Measurements from ENCODE around the gene FAM120B. TPM values are rescaled to one million over a fixed set of nuclear protein-coding genes. Genes with fewer than 3 reads are reported as not detected.

Gene FAM120B
- total and polyA plus RNA-seq, 3 experiments from 2014 or later, result 19.1 to 29.8 (median 20.9) TPM

DNA sequence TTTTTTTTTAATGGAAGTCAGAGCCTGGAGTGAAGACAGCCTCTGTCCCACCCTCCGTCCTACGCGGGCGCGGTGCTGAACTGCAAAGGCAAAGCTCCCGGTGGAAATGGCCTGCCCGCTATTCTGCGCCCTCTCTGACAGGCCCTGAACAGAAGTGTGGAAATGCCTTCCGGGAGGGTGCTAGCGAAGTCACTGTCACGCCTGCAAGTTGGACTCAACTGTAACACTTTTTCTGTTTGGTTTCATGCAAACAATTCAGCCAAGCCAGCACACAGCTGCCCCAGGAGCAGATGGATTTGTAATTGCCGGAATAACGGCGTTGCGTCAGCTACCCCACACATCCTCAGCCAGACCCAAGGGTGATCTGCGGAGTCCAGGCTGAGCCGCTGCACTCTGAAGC is 138.9 kb downstream of the FAM120B start:
- no peak for DNase-seq
- Mint-ChIP-seq H3K27ac (no peak overlapping the region), H3K4me3 (no peak overlapping the region), H3K4me1 (peaks cover 0 to 7% (median 1%) of the 10 kb centered on the region in 3 donors), H3K9me3 (no peaks in the 10 kb centered on the region), H3K27me3 (peaks cover 3 to 5% of the 10 kb centered on the region in 2 donors), H3K36me3 (no peaks in the 10 kb centered on the region)
- H3K27ac ChIP-seq (ENCODE audit: low read depth, low read length), result no peak overlapping the region
- no peaks in the 10 kb centered on the region for H3K27me3 ChIP-seq (ENCODE audit: insufficient read depth, low read length, poor library complexity, severe bottlenecking)
- H3K36me3 ChIP-seq (ENCODE audit: insufficient read depth, low read length), result no peaks in the 10 kb centered on the region
- no peaks in the 10 kb centered on the region for H3K4me1 ChIP-seq (ENCODE audit: insufficient read depth, low read length)
- ChIA-PET CTCF (no interaction called here), POLR2A (no interaction called here)
- no peaks in the 10 kb centered on the region for H3K9me3 ChIP-seq (ENCODE audit: low read length)
- H3K4me3 ChIP-seq (ENCODE audit: low read length), result no peak overlapping the region

- ChIA-PET POLR2A (no interaction called here), CTCF (no interaction called here)
- Mint-ChIP-seq H3K9me3 (no peaks in the 10 kb centered on the region), H3K36me3 (no peaks in the 10 kb centered on the region), H3K27ac (no peak overlapping the region), H3K4me3 (no peak overlapping the region), H3K4me1 (peaks cover 0 to 7% (median 1%) of the 10 kb centered on the region in 3 donors), H3K27me3 (peaks cover 3% of the 10 kb centered on the region in 2 donors)
- no peak overlapping the region for H3K4me3 ChIP-seq (ENCODE audit: low read length)
- H3K4me1 ChIP-seq (ENCODE audit: insufficient read depth, low read length), result no peaks in the 10 kb centered on the region
- H3K27me3 ChIP-seq (ENCODE audit: insufficient read depth, low read length, poor library complexity, severe bottlenecking), result no peaks in the 10 kb centered on the region
- no peaks in the 10 kb centered on the region for H3K36me3 ChIP-seq (ENCODE audit: insufficient read depth, low read length)
- no peak for DNase-seq
- no peaks in the 10 kb centered on the region for H3K9me3 ChIP-seq (ENCODE audit: low read length)
- no peak overlapping the region for H3K27ac ChIP-seq (ENCODE audit: low read depth, low read length)
These were observed 139.4 kb downstream of the FAM120B start for GRCh38 chr6:170445971-170446370.

DNA sequence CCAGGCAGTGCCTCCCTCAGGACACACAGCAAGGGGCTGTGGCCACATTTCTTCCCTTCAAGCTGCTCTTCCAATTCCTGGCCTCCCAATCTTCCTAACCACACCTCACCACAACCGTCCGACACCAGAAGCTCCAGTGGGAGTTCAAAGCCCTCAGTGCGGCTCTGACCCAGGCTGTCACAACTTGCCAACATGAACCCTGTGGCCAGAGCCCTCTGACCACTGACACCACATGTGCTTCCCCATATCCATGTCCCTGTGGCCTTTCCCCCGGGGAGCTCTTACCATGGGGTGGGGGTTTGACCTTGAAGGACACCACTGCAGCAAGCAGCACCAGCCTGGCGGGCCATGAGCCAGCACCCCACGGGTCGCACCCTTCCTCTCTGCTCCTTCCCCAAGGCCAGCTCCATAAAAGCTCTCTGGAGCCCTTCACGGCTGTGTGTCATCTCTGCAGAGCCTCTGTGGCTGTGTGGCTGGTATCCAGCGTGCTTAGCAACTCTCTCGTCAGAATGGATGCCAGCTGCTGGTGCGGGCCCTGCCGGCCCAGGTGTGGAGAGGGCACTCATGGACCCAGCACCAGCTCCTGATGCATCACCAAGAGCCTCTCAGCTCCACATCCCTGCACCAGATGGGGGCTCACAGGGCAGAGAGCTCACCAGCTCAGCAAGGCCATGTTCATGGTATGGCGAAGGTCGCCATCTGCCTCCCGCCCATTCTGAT is 140.4 kb downstream of the FAM120B start:
- no peaks in the 10 kb centered on the region for H3K9me3 ChIP-seq (ENCODE audit: low read length)
- Mint-ChIP-seq H3K27me3 (peaks cover 3% of the 10 kb centered on the region in 2 donors), H3K36me3 (no peaks in the 10 kb centered on the region), H3K9me3 (no peaks in the 10 kb centered on the region), H3K4me1 (peaks cover 0 to 7% (median 1%) of the 10 kb centered on the region in 3 donors), H3K27ac (peak overlapping the region in 1 of 8 donors; percentile 42), H3K4me3 (no peak overlapping the region)
- H3K4me1 ChIP-seq (ENCODE audit: insufficient read depth, low read length), result no peaks in the 10 kb centered on the region
- DNase-seq, result no peak
- H3K36me3 ChIP-seq (ENCODE audit: insufficient read depth, low read length), result no peaks in the 10 kb centered on the region
- ChIA-PET CTCF (no interaction called here), POLR2A (no interaction called here)
- H3K4me3 ChIP-seq (ENCODE audit: low read length), result no peak overlapping the region
- H3K27me3 ChIP-seq (ENCODE audit: insufficient read depth, low read length, poor library complexity, severe bottlenecking), result no peaks in the 10 kb centered on the region
- no peak overlapping the region for H3K27ac ChIP-seq (ENCODE audit: low read depth, low read length)

DNA sequence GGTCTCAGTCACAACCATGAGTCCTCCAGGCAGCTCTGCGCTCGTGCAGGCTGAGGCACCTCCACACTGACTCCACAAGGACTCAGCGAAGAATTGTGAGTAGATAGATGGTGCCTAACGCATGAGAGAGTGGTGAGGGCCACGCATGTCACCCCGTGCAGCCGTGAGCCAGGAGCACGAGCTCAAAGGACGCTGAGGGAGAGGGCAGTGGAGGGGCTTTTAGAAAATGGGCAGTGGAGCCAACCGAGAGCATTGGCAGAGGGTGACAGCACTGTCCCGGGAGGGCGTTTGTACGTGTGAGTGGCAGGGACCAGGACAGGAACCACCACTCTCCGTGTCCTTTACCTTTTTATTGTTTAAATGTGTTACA is 141.0 kb downstream of the FAM120B start:
- Histone ChIP-seq H3K36me3 (ENCODE audit: insufficient read depth, low read length) (no peaks in the 10 kb centered on the region), H3K4me3 (ENCODE audit: low read length) (no peak overlapping the region), H3K4me1 (ENCODE audit: insufficient read depth, low read length) (no peaks in the 10 kb centered on the region), H3K27ac (ENCODE audit: low read depth, low read length) (no peak overlapping the region), H3K27me3 (ENCODE audit: insufficient read depth, low read length, poor library complexity, severe bottlenecking) (no peaks in the 10 kb centered on the region), H3K9me3 (ENCODE audit: low read length) (no peaks in the 10 kb centered on the region)
- Mint-ChIP-seq H3K27ac (no peak overlapping the region), H3K4me3 (no peak overlapping the region), H3K27me3 (peaks cover 3% of the 10 kb centered on the region in 2 donors), H3K36me3 (no peaks in the 10 kb centered on the region), H3K9me3 (no peaks in the 10 kb centered on the region), H3K4me1 (peaks cover 0 to 7% (median 1%) of the 10 kb centered on the region in 3 donors)
- ChIA-PET POLR2A (no interaction called here), CTCF (no interaction called here)
- no peak for DNase-seq

GRCh38 chr6:170448317-170448716 is 141.8 kb downstream of the FAM120B start:
- H3K27ac ChIP-seq (ENCODE audit: low read depth, low read length), result no peak overlapping the region
- H3K4me1 Mint-ChIP-seq, result peaks cover 0 to 7% (median 1%) of the 10 kb centered on the region in 3 donors
- no peaks in the 10 kb centered on the region for H3K27me3 ChIP-seq (ENCODE audit: insufficient read depth, low read length, poor library complexity, severe bottlenecking)
- H3K36me3 Mint-ChIP-seq, result no peaks in the 10 kb centered on the region
- no peak overlapping the region for H3K4me3 ChIP-seq (ENCODE audit: low read length)
- H3K9me3 Mint-ChIP-seq, result no peaks in the 10 kb centered on the region
- no peaks in the 10 kb centered on the region for H3K4me1 ChIP-seq (ENCODE audit: insufficient read depth, low read length)
- no peak overlapping the region for H3K4me3 Mint-ChIP-seq
- H3K9me3 ChIP-seq (ENCODE audit: low read length), result no peaks in the 10 kb centered on the region
- ChIA-PET POLR2A (no interaction called here), CTCF (no interaction called here)
- no peak overlapping the region for H3K27ac Mint-ChIP-seq
- no peaks in the 10 kb centered on the region for H3K36me3 ChIP-seq (ENCODE audit: insufficient read depth, low read length)
- no peak for DNase-seq
- H3K27me3 Mint-ChIP-seq, result peaks cover 3% of the 10 kb centered on the region in 2 donors

DNA sequence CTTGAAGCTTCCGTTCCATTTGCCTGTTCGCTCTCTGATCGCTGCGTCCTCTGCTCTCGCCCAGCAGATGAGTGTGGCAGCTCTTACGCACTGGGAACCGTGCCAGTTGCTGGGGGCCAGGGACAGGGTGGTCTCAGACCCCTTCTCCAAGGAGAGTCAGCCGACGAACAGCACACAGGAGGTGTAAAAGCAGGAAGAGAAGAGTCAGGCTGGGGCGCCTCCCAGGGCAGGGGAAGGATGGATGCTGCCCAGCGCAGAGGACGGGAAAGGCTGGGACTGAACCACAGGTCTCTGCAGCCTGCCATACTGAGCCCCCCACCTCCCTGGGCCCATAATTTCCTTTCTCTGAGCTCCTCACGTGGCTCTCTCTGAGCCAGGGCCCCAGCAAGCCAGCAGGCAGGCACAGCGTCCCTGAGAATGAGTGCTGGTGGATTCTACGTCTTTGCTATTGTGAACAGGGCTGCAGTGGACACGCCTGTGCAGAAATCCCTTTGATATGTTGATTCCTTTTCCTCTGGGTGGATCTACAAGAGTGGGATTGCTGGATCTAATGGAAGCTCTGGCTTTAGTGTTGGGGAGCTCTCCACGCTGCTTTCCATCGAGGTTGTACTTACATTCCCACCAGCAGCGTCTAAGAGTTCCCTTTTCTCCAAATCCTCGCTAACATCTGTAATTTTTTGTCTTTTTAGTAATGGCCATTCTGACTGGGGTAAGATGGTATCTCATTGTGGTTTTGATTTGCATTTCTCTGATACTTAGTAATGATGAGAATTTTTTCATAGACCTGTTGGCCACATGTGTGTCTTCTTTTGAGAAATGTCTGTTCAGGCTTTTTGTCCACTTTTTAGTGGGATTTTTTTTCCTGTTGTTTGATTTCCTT is 142.4 kb downstream of the FAM120B start:
- DNase-seq, result no peak
- POLR2A ChIA-PET, result interaction anchor here (0.6 kb wide), 1 partner anchor 30 kb away, joined by 3 read pairs; no protein-coding TSS in a partner anchor

GRCh38 chr6:170449835-170450753 is 143.5 kb downstream of the FAM120B start:
- Mint-ChIP-seq H3K27ac (peak overlapping the region in 1 of 8 donors; percentile 84), H3K4me3 (no peak overlapping the region), H3K27me3 (peaks cover 3% of the 10 kb centered on the region in 2 donors), H3K9me3 (no peaks in the 10 kb centered on the region), H3K4me1 (peaks cover 4 to 9% (median 4%) of the 10 kb centered on the region in 3 donors), H3K36me3 (no peaks in the 10 kb centered on the region)
- Histone ChIP-seq H3K4me1 (ENCODE audit: insufficient read depth, low read length) (no peaks in the 10 kb centered on the region), H3K4me3 (ENCODE audit: low read length) (no peak overlapping the region), H3K9me3 (ENCODE audit: low read length) (no peaks in the 10 kb centered on the region), H3K27me3 (ENCODE audit: insufficient read depth, low read length, poor library complexity, severe bottlenecking) (no peaks in the 10 kb centered on the region), H3K36me3 (ENCODE audit: insufficient read depth, low read length) (no peaks in the 10 kb centered on the region), H3K27ac (ENCODE audit: low read depth, low read length) (no peak overlapping the region)
- no peak for DNase-seq
- POLR2A ChIA-PET, result no interaction called here
- CTCF ChIA-PET, result no interaction called here

More for the DNA sequence above, 142.4 kb downstream of the FAM120B start:
- Mint-ChIP-seq H3K27ac (peak overlapping the region in 1 of 8 donors; percentile 23), H3K4me3 (no peak overlapping the region), H3K36me3 (no peaks in the 10 kb centered on the region), H3K27me3 (peaks cover 3% of the 10 kb centered on the region in 2 donors), H3K9me3 (no peaks in the 10 kb centered on the region), H3K4me1 (peaks cover 0 to 2% (median under 1%) of the 10 kb centered on the region in 3 donors)
- Histone ChIP-seq H3K4me3 (ENCODE audit: low read length) (no peak overlapping the region), H3K9me3 (ENCODE audit: low read length) (no peaks in the 10 kb centered on the region), H3K27ac (ENCODE audit: low read depth, low read length) (no peak overlapping the region), H3K4me1 (ENCODE audit: insufficient read depth, low read length) (no peaks in the 10 kb centered on the region), H3K36me3 (ENCODE audit: insufficient read depth, low read length) (no peaks in the 10 kb centered on the region), H3K27me3 (ENCODE audit: insufficient read depth, low read length, poor library complexity, severe bottlenecking) (no peaks in the 10 kb centered on the region)
- CTCF ChIA-PET, result no interaction called here
